Activated CD8-positive, alpha-beta memory T cell treated with anti-CD3 and anti-CD28 coated beads for 36 hours (primary cell): ENCODE measurements around the gene MAP3K9. TPM values are rescaled to one million over a fixed set of nuclear protein-coding genes. Genes with fewer than 3 reads are reported as not detected.

Source experiments
- total RNA-seq, 2 experiments: library from RNA; stranded (reverse); gene quantifications; one replicate each; pipeline ENCODE4 v1.2.3, GENCODE V29; 2021

The MAP3K9 gene
- total RNA-seq, 2 experiments from 2014 or later: 5.5 to 5.7 TPM

Other genes with a start within 250 kb of the MAP3K9 start
- 10 to 100 TPM; 57.1 to 58.3 TPM for gene MED6, start 208.9 kb downstream of the MAP3K9 start, total RNA-seq
- 1 to 10 TPM; 5.6 to 5.7 TPM for gene TTC9, start 167.6 kb downstream of the MAP3K9 start, total RNA-seq
- gene PCNX1, start 97.9 kb upstream of the MAP3K9 start, total RNA-seq: 10 to 100 TPM; 40.7 to 41.5 TPM